Esophagus squamous epithelium (tissue), 5 donors: ENCODE measurements around the gene NOP53. TPM values are rescaled to one million over a fixed set of nuclear protein-coding genes. Genes with fewer than 3 reads are reported as not detected.

Source experiments
- DNase-seq: peaks from one replicate; lab custom pipeline; 2025; lab: John Stamatoyannopoulos, UW
- H3K27ac ChIP-seq, 4 donors: fragments of 200-600 bp; sonication (generic); one replicate each; pipeline ENCODE4 v1.5.1; 2016 to 2019; ENCODE audit warnings: mild to moderate bottlenecking in 1 of 4
- H3K27me3 ChIP-seq, 4 donors: fragments of 200-600 bp; sonication (generic); 1 replicate in 3 of 4; 2 replicates in 1 of 4; pipeline versions ENCODE4 v1.5.1 to v1.6.0; 2017 to 2021; ENCODE audit warnings: antibody characterized with exemption in 1 of 4
- H3K36me3 ChIP-seq, 3 donors: fragments of 200-600 bp; sonication (generic); one replicate each; pipeline ENCODE4 v1.5.1; 2016 to 2019
- H3K4me1 ChIP-seq, 3 donors: fragments of 200-600 bp; sonication (generic); one replicate each; pipeline ENCODE4 v1.5.1; 2017 to 2019
- H3K4me3 ChIP-seq, 4 donors: fragments of 200-600 bp; sonication (generic); 1 replicate in 3 of 4; 2 replicates in 1 of 4; pipeline ENCODE4 v1.5.1; 2016 to 2019; ENCODE audit warnings: mild to moderate bottlenecking in 2 of 4, moderate library complexity in 1 of 4
- H3K9me3 ChIP-seq, 3 donors: fragments of 200-600 bp; sonication (generic); one replicate each; pipeline ENCODE4 v1.5.1; 2016 to 2019
- POLR2A ChIP-seq, 4 donors: fragments of 450-650 bp; IDR thresholded peaks; one replicate each; pipeline ENCODE4 v1.6.1; 2017; ENCODE audit warnings: antibody characterized with exemption in 4 of 4, mild to moderate bottlenecking in 4 of 4, moderate library complexity in 3 of 4
- WGBS, 2 donors: methylation state at CpG; one replicate each; pipeline ENCODE4 v1.1.5; 2018; 5-methylcytosine and 5-hydroxymethylcytosine counted together
- intact Hi-C: fragments of 100-400 bp; cut with DNase I; formaldehyde crosslinking; loops from one replicate; pipeline ENCODE4 v1.15.0; 2022
- total RNA-seq, 4 donors: library from RNA; depleted of rRNA; stranded (reverse); fragments of >200 nt; gene quantifications; one replicate each; pipeline ENCODE4 v1.1.0, GENCODE V29; 2016
- TF ChIP-seq, protein P1 (sequence below), 6 experiments: fragments of 450-650 bp in 4 of 6; fragments of 200-600 bp in 2 of 6; sonication (generic) in 2 of 6; IDR thresholded peaks; one replicate each; pipeline ENCODE4 v1.5.1; 2016 to 2019; ENCODE audit warnings: antibody characterized with exemption in 6 of 6, mild to moderate bottlenecking in 4 of 6, moderate library complexity in 4 of 6
- donor health status: DM: yes; HTN: yes; CAD: no.

NOP53 gene
- total RNA-seq, 4 donors from 2014 or later: 118 to 522 (median 268) TPM

DNA sequence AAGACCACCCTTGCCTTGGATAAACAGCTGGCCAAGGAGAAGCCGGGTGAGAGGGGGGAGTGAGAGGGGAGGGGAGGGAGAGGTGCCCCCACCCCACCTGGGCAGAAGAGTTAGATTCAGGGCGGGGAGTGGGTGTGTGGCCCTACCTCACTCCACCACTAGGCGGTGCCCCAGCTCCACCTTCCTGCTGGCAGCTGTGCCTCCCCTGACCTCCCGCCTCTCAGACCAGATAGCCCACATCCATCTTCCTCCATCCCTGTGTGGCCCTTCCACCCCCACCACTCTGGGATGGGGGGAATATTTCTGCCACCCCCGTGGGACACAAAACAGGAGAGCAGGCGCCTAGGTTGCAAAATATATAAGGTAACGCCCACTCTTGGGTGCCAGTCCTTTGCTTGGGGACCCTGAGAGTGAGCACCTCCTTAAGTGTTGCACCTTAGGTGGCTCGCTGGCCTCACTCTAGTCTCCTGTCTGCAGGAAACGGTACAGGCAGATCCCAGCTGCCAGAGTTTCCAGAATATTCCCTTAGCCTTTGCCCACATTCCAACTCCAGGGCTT is 45.9 kb upstream of the NOP53 start:
- 56 to 69% methylated on average over 8 of the region's 9 CpGs for whole genome bisulfite sequencing, 2 donors
- no peak for TF ChIP-seq POLR2A (IDR thresholded peaks at IDR 0.05)
- TF ChIP-seq, protein P1, sequence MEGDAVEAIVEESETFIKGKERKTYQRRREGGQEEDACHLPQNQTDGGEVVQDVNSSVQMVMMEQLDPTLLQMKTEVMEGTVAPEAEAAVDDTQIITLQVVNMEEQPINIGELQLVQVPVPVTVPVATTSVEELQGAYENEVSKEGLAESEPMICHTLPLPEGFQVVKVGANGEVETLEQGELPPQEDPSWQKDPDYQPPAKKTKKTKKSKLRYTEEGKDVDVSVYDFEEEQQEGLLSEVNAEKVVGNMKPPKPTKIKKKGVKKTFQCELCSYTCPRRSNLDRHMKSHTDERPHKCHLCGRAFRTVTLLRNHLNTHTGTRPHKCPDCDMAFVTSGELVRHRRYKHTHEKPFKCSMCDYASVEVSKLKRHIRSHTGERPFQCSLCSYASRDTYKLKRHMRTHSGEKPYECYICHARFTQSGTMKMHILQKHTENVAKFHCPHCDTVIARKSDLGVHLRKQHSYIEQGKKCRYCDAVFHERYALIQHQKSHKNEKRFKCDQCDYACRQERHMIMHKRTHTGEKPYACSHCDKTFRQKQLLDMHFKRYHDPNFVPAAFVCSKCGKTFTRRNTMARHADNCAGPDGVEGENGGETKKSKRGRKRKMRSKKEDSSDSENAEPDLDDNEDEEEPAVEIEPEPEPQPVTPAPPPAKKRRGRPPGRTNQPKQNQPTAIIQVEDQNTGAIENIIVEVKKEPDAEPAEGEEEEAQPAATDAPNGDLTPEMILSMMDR (IDR thresholded peaks at IDR 0.05): peak; percentile 47 to 82 (median 72)
- Histone ChIP-seq H3K27me3 (no peaks in the 10 kb centered on the region), H3K36me3 (peaks cover 24 to 86% (median 31%) of the 10 kb centered on the region in 3 donors), H3K9me3 (no peaks in the 10 kb centered on the region), H3K4me1 (peaks cover 0 to 20% (median 5%) of the 10 kb centered on the region in 3 donors), H3K27ac (no peak overlapping the region), H3K4me3 (no peak overlapping the region)
- intact Hi-C loops: loop anchor here (2.0 to 5.0 kb wide), 2 partner anchors 183 to 262 kb away; no protein-coding TSS in a partner anchor
- no peak for DNase-seq

DNA sequence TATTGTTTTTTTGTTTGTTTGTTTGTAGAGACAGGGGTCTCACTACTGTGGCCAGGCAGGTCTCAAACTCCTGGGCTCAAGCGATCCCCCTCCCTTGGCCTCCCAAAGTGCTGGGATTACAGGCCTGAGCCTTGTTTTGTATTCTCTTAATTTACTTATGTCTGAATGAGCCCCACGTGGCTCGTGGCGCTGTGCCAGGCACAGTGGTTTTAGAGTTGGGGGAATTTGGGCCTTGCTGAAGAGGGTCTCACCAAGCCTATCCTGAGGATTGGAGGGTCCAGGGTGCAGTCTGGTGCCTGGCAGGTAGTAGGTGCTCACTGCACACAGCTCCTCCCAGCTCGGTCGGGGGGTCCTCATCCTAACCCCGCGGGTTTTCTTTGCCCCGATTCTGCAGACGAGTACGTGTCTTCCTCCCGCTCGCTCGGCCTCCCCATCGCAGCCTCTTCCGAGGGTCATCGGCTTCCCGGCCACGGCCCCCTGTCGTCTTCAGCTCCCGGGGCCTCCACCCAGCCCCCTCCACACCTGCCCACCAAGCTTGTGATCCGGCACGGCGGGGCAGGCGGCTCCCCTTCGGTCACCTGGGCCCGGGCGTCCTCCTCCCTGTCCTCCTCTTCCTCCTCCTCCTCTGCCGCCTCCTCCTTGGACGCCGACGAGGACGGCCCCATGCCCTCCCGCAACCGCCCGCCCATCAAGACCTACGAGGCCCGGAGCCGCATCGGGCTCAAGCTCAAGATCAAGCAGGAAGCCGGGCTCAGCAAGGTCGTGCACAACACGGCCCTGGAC is 44.2 kb upstream of the NOP53 start:
- DNase-seq: no peak
- H3K36me3 ChIP-seq: peaks cover 23 to 69% (median 24%) of the 10 kb centered on the region in 3 donors
- peaks cover 0 to 20% (median 5%) of the 10 kb centered on the region in 3 donors for H3K4me1 ChIP-seq
- no peaks in the 10 kb centered on the region for H3K27me3 ChIP-seq
- no peaks in the 10 kb centered on the region for H3K9me3 ChIP-seq
- no peak overlapping the region for H3K4me3 ChIP-seq
- H3K27ac ChIP-seq: no peak overlapping the region
- intact Hi-C loops: no loop called here
- 90 to 92% methylated on average over 28 to 36 of the region's 43 CpGs for WGBS, 2 donors
- TF ChIP-seq POLR2A (IDR thresholded peaks at IDR 0.05): no peak
- TF ChIP-seq, protein P1 (IDR thresholded peaks at IDR 0.05): no peak

DNA sequence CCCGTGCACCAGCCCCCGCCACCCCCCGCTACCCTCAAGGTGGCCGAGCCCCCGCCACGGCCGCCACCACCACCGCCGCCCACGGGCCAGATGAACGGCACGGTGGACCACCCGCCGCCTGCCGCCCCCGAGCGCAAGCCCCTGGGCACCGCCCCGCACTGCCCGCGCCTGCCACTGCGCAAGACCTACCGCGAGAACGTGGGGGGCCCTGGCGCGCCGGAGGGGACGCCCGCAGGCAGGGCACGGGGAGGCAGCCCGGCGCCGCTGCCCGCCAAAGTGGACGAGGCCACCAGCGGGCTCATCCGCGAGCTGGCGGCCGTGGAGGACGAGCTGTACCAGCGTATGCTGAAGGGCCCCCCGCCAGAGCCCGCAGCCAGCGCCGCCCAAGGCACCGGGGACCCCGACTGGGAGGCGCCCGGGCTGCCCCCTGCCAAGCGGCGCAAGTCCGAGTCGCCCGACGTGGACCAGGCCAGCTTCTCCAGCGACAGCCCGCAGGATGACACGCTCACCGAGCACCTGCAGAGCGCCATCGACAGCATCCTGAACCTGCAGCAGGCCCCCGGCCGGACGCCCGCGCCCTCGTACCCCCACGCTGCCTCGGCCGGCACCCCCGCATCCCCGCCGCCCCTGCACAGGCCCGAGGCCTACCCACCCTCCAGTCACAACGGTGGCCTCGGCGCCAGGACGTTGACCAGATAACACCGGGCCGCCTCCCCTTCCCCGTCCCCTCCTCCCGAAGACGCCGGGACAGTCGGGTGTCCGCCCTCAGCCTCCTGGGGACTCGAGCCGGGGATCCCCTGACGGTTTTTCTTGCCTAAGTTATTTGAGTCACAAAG is 43.4 kb upstream of the NOP53 start:
- WGBS, 2 donors: 74 to 95% methylated on average over 8 to 12 of the region's 91 CpGs
- no peaks in the 10 kb centered on the region for H3K27me3 ChIP-seq
- H3K4me1 ChIP-seq: peaks cover 0 to 20% (median 5%) of the 10 kb centered on the region in 3 donors
- peaks cover 23 to 61% (median 24%) of the 10 kb centered on the region in 3 donors for H3K36me3 ChIP-seq
- H3K27ac ChIP-seq: peak overlapping the region; percentile 22 to 77 (median 30)
- intact Hi-C loops: no loop called here
- H3K9me3 ChIP-seq: no peaks in the 10 kb centered on the region
- TF ChIP-seq, protein P1 (IDR thresholded peaks at IDR 0.05): no peak
- no peak for TF ChIP-seq POLR2A (IDR thresholded peaks at IDR 0.05)
- H3K4me3 ChIP-seq: no peak overlapping the region
- no peak for DNase-seq

DNA sequence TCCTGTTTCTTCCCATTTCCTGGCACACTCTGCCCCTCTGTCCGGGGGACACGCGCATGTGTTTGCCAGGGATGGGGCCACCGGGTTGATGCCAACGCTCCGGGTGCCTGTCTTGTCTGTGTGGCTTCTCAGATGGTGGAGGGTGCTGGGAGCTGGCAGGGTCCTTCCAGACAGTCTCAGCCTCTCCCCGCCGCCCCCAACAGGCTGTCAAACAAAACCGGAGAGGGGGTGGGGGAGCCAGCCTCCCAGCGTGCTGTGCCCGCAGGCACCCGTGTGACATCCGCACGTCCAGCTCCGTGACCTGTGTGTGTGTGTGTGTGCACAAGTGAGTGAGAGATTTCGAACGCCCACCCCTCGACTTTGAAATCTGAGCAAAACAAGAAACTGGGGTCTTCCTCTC is 42.7 kb upstream of the NOP53 start:
- peaks cover 23 to 61% (median 24%) of the 10 kb centered on the region in 3 donors for H3K36me3 ChIP-seq
- DNase-seq: no peak
- H3K27ac ChIP-seq: peak overlapping the region; percentile 22 to 77 (median 32)
- TF ChIP-seq POLR2A (IDR thresholded peaks at IDR 0.05): no peak
- TF ChIP-seq, protein P1 (IDR thresholded peaks at IDR 0.05): no peak
- 77 to 81% methylated on average over 6 to 14 of the region's 18 CpGs for WGBS, 2 donors
- H3K4me1 ChIP-seq: peaks cover 0 to 24% (median 3%) of the 10 kb centered on the region in 3 donors
- no peak overlapping the region for H3K4me3 ChIP-seq
- intact Hi-C loops: no loop called here
- H3K9me3 ChIP-seq: no peaks in the 10 kb centered on the region
- H3K27me3 ChIP-seq: no peaks in the 10 kb centered on the region
